MCF 10A (cell line): ENCODE results near the gene SLC12A5. TPM values are rescaled to one million over a fixed set of nuclear protein-coding genes. Genes with fewer than 3 reads are reported as not detected.

Experiments used
- BruUV-seq: library from RNA; stranded (reverse); fragments of 400-500 nt; replicated peaks from 2 replicates; lab custom pipeline; 2021; lab: Mats Ljungman, UMichigan
- CTCF ChIA-PET: fragments of 300-600 bp; sonication (Branson Sonifier 250); formaldehyde crosslinking; extraction: SDS; loops from one replicate; lab custom pipeline; 2021; ENCODE audit warnings: antibody characterized with exemption, inconsistent platforms; lab: Yijun Ruan, JAX
- POLR2A ChIA-PET: fragments of 300-600, 350-650 bp; sonication (Branson Sonifier 250); formaldehyde crosslinking; extraction: SDS; loops from one replicate; lab custom pipeline; 2020; ENCODE audit warnings: antibody characterized with exemption, inconsistent platforms; lab: Yijun Ruan, JAX
- DNase-seq: peaks from one replicate; pipeline ENCODE4 v3.0.0-alpha.2; 2018; ENCODE audit not compliant: unreplicated experiment
- H3K27ac Mint-ChIP-seq: one replicate; pipeline ENCODE4 v1.8.0; 2022; ENCODE audit warnings: mild to moderate bottlenecking, low read depth, mixed read lengths; ENCODE audit not compliant: unreplicated experiment
- H3K27me3 Mint-ChIP-seq: one replicate; pipeline ENCODE4 v1.8.0; 2022; ENCODE audit warnings: mixed read lengths; ENCODE audit not compliant: insufficient read depth, unreplicated experiment
- H3K36me3 Mint-ChIP-seq: one replicate; pipeline ENCODE4 v1.8.0; 2022; ENCODE audit warnings: mild to moderate bottlenecking, moderate library complexity, mixed read lengths; ENCODE audit not compliant: insufficient read depth, unreplicated experiment
- H3K4me1 Mint-ChIP-seq: one replicate; pipeline ENCODE4 v1.8.0; 2022; ENCODE audit warnings: mixed read lengths; ENCODE audit not compliant: insufficient read depth, unreplicated experiment
- H3K4me3 Mint-ChIP-seq: one replicate; pipeline ENCODE4 v1.8.0; 2022; ENCODE audit warnings: mild to moderate bottlenecking, moderate library complexity, mixed read lengths; ENCODE audit not compliant: unreplicated experiment
- H3K9me3 Mint-ChIP-seq: one replicate; pipeline ENCODE4 v1.8.0; 2022; ENCODE audit warnings: mixed read lengths; ENCODE audit not compliant: unreplicated experiment
- CTCF ChIP-seq: fragments of 200-600 bp; IDR thresholded peaks from one replicate; pipeline ENCODE4 v1.8.0; 2022; ENCODE audit warnings: antibody characterized with exemption, mild to moderate bottlenecking; ENCODE audit not compliant: unreplicated experiment
- intact Hi-C: fragments of 100-400 bp; cut with micrococcal nuclease; formaldehyde crosslinking; loops from 2 replicates; pipeline ENCODE4 v1.14.1; 2022
- total RNA-seq: library from RNA; stranded (reverse); gene quantifications from 2 replicates; pipeline ENCODE4 v1.2.3, GENCODE V29; 2022

Gene SLC12A5
- total RNA-seq, 1 experiment from 2014 or later, result 0.75 TPM

GRCh38 chr20:46006022-46006705, 22.9 kb upstream of the SLC12A5 start:
- Mint-ChIP-seq H3K9me3 (no peaks in the 10 kb centered on the region), H3K4me1 (peaks cover 7% of the 10 kb centered on the region), H3K27me3 (peaks cover 7% of the 10 kb centered on the region), H3K27ac (no peak overlapping the region), H3K36me3 (peaks cover 7% of the 10 kb centered on the region), H3K4me3 (no peak overlapping the region)
- intact Hi-C loops, result no loop called here
- no peak for TF ChIP-seq CTCF
- ChIA-PET CTCF (interaction anchor here (0.6 to 3.7 kb wide), 6 partner anchors 8 to 686 kb away, joined by 3 to 30 read pairs (median 5); no protein-coding TSS in a partner anchor), POLR2A (interaction anchor here (0.5 to 1.4 kb wide), 3 partner anchors 11 to 82 kb away, joined by 3 to 6 read pairs (median 4); partner anchors contain the start of gene ZNF335)
- no peak for DNase-seq
- no TSS peak for BruUV-seq

GRCh38 chr20:46006964-46007363, 22.1 kb upstream of the SLC12A5 start:
- Mint-ChIP-seq H3K27ac (no peak overlapping the region), H3K4me3 (no peak overlapping the region), H3K4me1 (peaks cover 7% of the 10 kb centered on the region), H3K9me3 (no peaks in the 10 kb centered on the region), H3K36me3 (peaks cover 7% of the 10 kb centered on the region), H3K27me3 (peaks cover 15% of the 10 kb centered on the region)
- ChIA-PET CTCF (interaction anchor here (0.7 to 1.9 kb wide), 6 partner anchors 13 to 686 kb away, joined by 3 to 7 read pairs (median 3); no protein-coding TSS in a partner anchor), POLR2A (interaction anchor here (1.4 kb wide), 2 partner anchors 66 to 81 kb away, joined by 3 to 6 read pairs; no protein-coding TSS in a partner anchor)
- DNase-seq, result no peak
- no TSS peak for BruUV-seq
- intact Hi-C loops, result no loop called here
- TF ChIP-seq CTCF, result no peak

- no peak for TF ChIP-seq CTCF
- Mint-ChIP-seq H3K36me3 (peaks cover 7% of the 10 kb centered on the region), H3K27ac (no peak overlapping the region), H3K27me3 (peaks cover 17% of the 10 kb centered on the region), H3K4me3 (no peak overlapping the region), H3K4me1 (peaks cover 7% of the 10 kb centered on the region), H3K9me3 (no peaks in the 10 kb centered on the region)
- CTCF ChIA-PET, result interaction anchor here (0.8 to 1.4 kb wide), 5 partner anchors 8 to 121 kb away, joined by 3 read pairs; no protein-coding TSS in a partner anchor
- intact Hi-C loops, result no loop called here
- no TSS peak for BruUV-seq
- POLR2A ChIA-PET, result interaction anchor here (1.4 kb wide), 1 partner anchor 65 kb away, joined by 3 read pairs; no protein-coding TSS in a partner anchor
- no peak for DNase-seq
These were observed 21.3 kb upstream of the SLC12A5 start for GRCh38 chr20:46007671-46008070.

GRCh38 chr20:46009816-46010215, 19.2 kb upstream of the SLC12A5 start:
- CTCF ChIA-PET, result interaction anchor here (1.0 to 1.9 kb wide), 3 partner anchors 10 to 78 kb away, joined by 3 to 8 read pairs (median 4); no protein-coding TSS in a partner anchor
- DNase-seq, result no peak
- BruUV-seq, result no TSS peak
- intact Hi-C loops, result no loop called here
- TF ChIP-seq CTCF, result no peak
- no peaks in the 10 kb centered on the region for H3K9me3 Mint-ChIP-seq
- H3K27ac Mint-ChIP-seq, result no peak overlapping the region
- peaks cover 17% of the 10 kb centered on the region for H3K27me3 Mint-ChIP-seq
- no peaks in the 10 kb centered on the region for H3K4me1 Mint-ChIP-seq
- POLR2A ChIA-PET, result no interaction called here
- H3K36me3 Mint-ChIP-seq, result peaks cover 7% of the 10 kb centered on the region
- no peak overlapping the region for H3K4me3 Mint-ChIP-seq
